NCI-H2196 (cell line): ENCODE results near the gene SGF29.
"Not testable (repeated sequence)": the region's sequence is repeated elsewhere in the genome, so short reads cannot be mapped to it uniquely, and the experiment has no call there.

ENCODE experiments used
- DNase-seq: peaks from one replicate; lab custom pipeline; 2025; ENCODE audit not compliant: unreplicated experiment; lab: John Stamatoyannopoulos, UW

SGF29 gene

GRCh38 chr16:28553776-28554633 lies at the start of gene SGF29:
Gene SGF29, plus strand, starts transcription at chr16:28553920. Its CDS starts 27,150 bp downstream, at chr16:28581070.
- DNase-seq, result peak; percentile 92

GRCh38 chr16:28504707-28505404 lies 48.9 kb upstream of the SGF29 start:
- DNase-seq, result no peak

- DNase-seq, result no peak
These were observed 48.1 kb upstream of the SGF29 start for GRCh38 chr16:28505489-28506137.

GRCh38 chr16:28511031-28511430 lies 42.7 kb upstream of the SGF29 start:
- no peak for DNase-seq

- no peak for DNase-seq
These were observed 41.6 kb upstream of the SGF29 start for GRCh38 chr16:28511801-28512789.

- DNase-seq, result no peak
These were observed 40.1 kb upstream of the SGF29 start for GRCh38 chr16:28513484-28514181.

- no peak for DNase-seq
These were observed 39.5 kb upstream of the SGF29 start for GRCh38 chr16:28514246-28514645.

GRCh38 chr16:28520672-28521071 lies 33.0 kb upstream of the SGF29 start:
- DNase-seq, result no peak

GRCh38 chr16:28521436-28521835 lies 32.3 kb upstream of the SGF29 start:
- DNase-seq, result no peak

- no peak for DNase-seq
These were observed 30.9 kb upstream of the SGF29 start for GRCh38 chr16:28522792-28523191.

- no peak for DNase-seq
These were observed 29.0 kb upstream of the SGF29 start for GRCh38 chr16:28524681-28525171.

- no peak for DNase-seq
These were observed 27.3 kb upstream of the SGF29 start for GRCh38 chr16:28526201-28527099.

- not testable (repeated sequence) for DNase-seq
These were observed 26.5 kb upstream of the SGF29 start for GRCh38 chr16:28527100-28527785.

- no peak for DNase-seq
These were observed 25.7 kb upstream of the SGF29 start for GRCh38 chr16:28527985-28528384.

- DNase-seq, result no peak
These were observed 25.3 kb upstream of the SGF29 start for GRCh38 chr16:28528463-28528867.

GRCh38 chr16:28529124-28529523 lies 24.6 kb upstream of the SGF29 start:
- DNase-seq, result no peak

GRCh38 chr16:28531777-28532744 lies 21.7 kb upstream of the SGF29 start:
- DNase-seq, result peak; percentile 48
